PFSK-1 (cell line): Measurements from ENCODE around the gene KIAA0753.

Experiments used
- POLR2AphosphoS5 ChIP-seq: IDR thresholded peaks from 2 replicates; pipeline ENCODE4 v1.6.1; 2012; ENCODE audit warnings: low read depth, mild to moderate bottlenecking, control low read depth, low read length, moderate library complexity
- REST ChIP-seq, 2 experiments: IDR thresholded peaks; 2 replicates each; pipeline versions ENCODE4 v1.6.1 to v1.8.0; 2011 to 2012; ENCODE audit warnings: low read depth in 2 of 2, low read length in 2 of 2, control low read depth in 1 of 2, inconsistent platforms in 1 of 2, mild to moderate bottlenecking in 1 of 2, moderate library complexity in 1 of 2; ENCODE audit not compliant: insufficient read depth in 1 of 2
- SIN3A ChIP-seq: IDR thresholded peaks from 2 replicates; pipeline ENCODE4 v1.6.1; 2012; ENCODE audit warnings: mild to moderate bottlenecking, low read length, moderate library complexity, borderline replicate concordance; ENCODE audit not compliant: insufficient read depth
- TAF1 ChIP-seq: IDR thresholded peaks from 2 replicates; pipeline ENCODE4 v1.6.1; 2012; ENCODE audit warnings: low read length, control low read depth, borderline replicate concordance; ENCODE audit not compliant: insufficient read depth

- TF ChIP-seq POLR2AphosphoS5 (no peak), REST (IDR thresholded peaks at IDR 0.05; ENCODE audit: insufficient read depth in 1 of 2, low read depth in 2 of 2, low read length in 2 of 2) (no peak), TAF1 (no peak), SIN3A (no peak)
Measured at GRCh38 chr17:6571452-6571781, 69.1 kb downstream of the KIAA0753 start.
